PC-3 (cell line): ENCODE measurements around the gene NTNG1. TPM values are rescaled to one million over a fixed set of nuclear protein-coding genes. Genes with fewer than 3 reads are reported as not detected.

Experiments used
- ATAC-seq: fragments of 200-7000 bp; cut with Tn5 transposase; 2 replicates; pipeline ENCODE4 v1.9.1; 2020; ENCODE audit warnings: mild to moderate bottlenecking, moderate library complexity
- BruUV-seq: library from RNA; stranded (reverse); fragments of 400-500 nt; replicated peaks from 2 replicates; lab custom pipeline; 2021; lab: Mats Ljungman, UMichigan
- CTCF ChIA-PET: fragments of 300-600 bp; sonication (Branson Sonifier 250); formaldehyde crosslinking; loops from one replicate; lab custom pipeline; 2022; ENCODE audit warnings: antibody characterized with exemption; lab: Charles Lee
- POLR2A ChIA-PET: fragments of 300-600 bp; sonication (Branson Sonifier 250); formaldehyde crosslinking; loops from one replicate; lab custom pipeline; 2022; ENCODE audit warnings: antibody characterized with exemption; ENCODE audit not compliant: unreplicated experiment; lab: Charles Lee
- DNase-seq: peaks from one replicate; pipeline ENCODE4 v3.0.0-alpha.2; 2015
- H2AFZ ChIP-seq: fragments of 300-600 bp; sonication (generic); 2 replicates; pipeline ENCODE4 v1.6.0; 2016; ENCODE audit warnings: antibody characterized with exemption, low read length
- H3F3A ChIP-seq: fragments of 300-600 bp; sonication (generic); one replicate; pipeline ENCODE4 v1.6.0; 2017; ENCODE audit warnings: antibody characterized with exemption, low read length, control low read depth, mild to moderate bottlenecking; ENCODE audit not compliant: unreplicated experiment
- H3K27ac ChIP-seq: fragments of 300-600 bp; sonication (generic); 2 replicates; pipeline ENCODE4 v1.5.1; 2016; ENCODE audit warnings: mild to moderate bottlenecking, low read length
- H3K27me3 ChIP-seq: fragments of 300-600 bp; sonication (generic); 2 replicates; pipeline ENCODE4 v1.6.1; 2016; ENCODE audit warnings: low read length, mixed read lengths
- H3K36me3 ChIP-seq: fragments of 300-600 bp; sonication (generic); 2 replicates; pipeline ENCODE4 v1.6.1; 2016; ENCODE audit warnings: low read depth, mixed run types, low read length, mixed read lengths
- H3K4me1 ChIP-seq: fragments of 300-600 bp; sonication (generic); 2 replicates; pipeline ENCODE4 v1.5.1; 2016; ENCODE audit warnings: low read length; ENCODE audit not compliant: insufficient read depth
- H3K4me2 ChIP-seq: fragments of 300-600 bp; sonication (generic); 2 replicates; pipeline ENCODE4 v1.6.0; 2016; ENCODE audit warnings: low read length
- H3K4me3 ChIP-seq: fragments of 300-600 bp; sonication (generic); 2 replicates; pipeline ENCODE4 v1.5.1; 2016; ENCODE audit warnings: mild to moderate bottlenecking, low read length, mixed read lengths
- H3K79me2 ChIP-seq: fragments of 300-600 bp; sonication (generic); 2 replicates; pipeline ENCODE4 v1.6.1; 2017; ENCODE audit warnings: low read length, mixed read lengths
- H3K9ac ChIP-seq: fragments of 300-600 bp; sonication (generic); 2 replicates; pipeline ENCODE4 v1.6.0; 2016; ENCODE audit warnings: mild to moderate bottlenecking, low read length
- H3K9me2 ChIP-seq: fragments of 300-600 bp; sonication (generic); replicated peaks from 2 replicates; pipeline ENCODE4 v1.6.1; 2016; ENCODE audit warnings: mixed run types, low read length, mixed read lengths
- H3K9me3 ChIP-seq: fragments of 300-600 bp; sonication (generic); 2 replicates; pipeline ENCODE4 v1.6.1; 2016; ENCODE audit warnings: low read length, mixed read lengths
- H4K20me1 ChIP-seq: fragments of 300-600 bp; sonication (generic); 2 replicates; pipeline ENCODE4 v1.6.1; 2016; ENCODE audit warnings: low read length, mixed read lengths
- CTCF ChIP-seq: fragments of 300-600 bp; sonication (generic); conservative IDR thresholded peaks from 2 replicates; pipeline ENCODE4 v1.5.1; 2017; ENCODE audit warnings: antibody characterized with exemption, low read depth, mild to moderate bottlenecking, low read length
- EZH2 ChIP-seq: fragments of 300-600 bp; sonication (generic); IDR thresholded peaks from one replicate; pipeline ENCODE4 v1.6.1; 2017; ENCODE audit warnings: antibody characterized with exemption, mild to moderate bottlenecking, low read length; ENCODE audit not compliant: unreplicated experiment
- EZH2phosphoT487 ChIP-seq: fragments of 300-600 bp; sonication (generic); IDR thresholded peaks from 2 replicates; pipeline ENCODE4 v1.6.1; 2018; ENCODE audit warnings: mild to moderate bottlenecking, antibody characterized with exemption, low read length, borderline replicate concordance
- intact Hi-C: fragments of 100-400 bp; cut with micrococcal nuclease; formaldehyde crosslinking; loops from 2 replicates; pipeline ENCODE4 v1.9.0; 2023
- total RNA-seq: library from RNA; depleted of rRNA; stranded (reverse); fragments of >200 nt; gene quantifications from 2 replicates; pipeline ENCODE4 v1.2.3, GENCODE V29; 2014

NTNG1 gene
- total RNA-seq, 1 experiment from 2014 or later = 6.7 TPM

GRCh38 chr1:107095647-107096046 lies 45.2 kb upstream of the NTNG1 start:
- no peaks in the 10 kb centered on the region for H3K27me3 ChIP-seq
- ChIA-PET POLR2A (no interaction called here), CTCF (no interaction called here)
- no peaks in the 10 kb centered on the region for H3K79me2 ChIP-seq
- intact Hi-C loops = no loop called here
- ATAC-seq = no peak
- H3K9ac ChIP-seq = no peak overlapping the region
- no peak overlapping the region for H3K27ac ChIP-seq
- TF ChIP-seq CTCF (no peak), EZH2 (no peak), EZH2phosphoT487 (no peak)
- H3K36me3 ChIP-seq = no peaks in the 10 kb centered on the region
- no peak overlapping the region for H3K4me3 ChIP-seq
- H2AFZ ChIP-seq = no peak overlapping the region
- no peaks in the 10 kb centered on the region for H3F3A ChIP-seq
- no peak overlapping the region for H3K4me2 ChIP-seq
- no peaks in the 10 kb centered on the region for H4K20me1 ChIP-seq
- no peaks in the 10 kb centered on the region for H3K9me2 ChIP-seq
- no peak for DNase-seq
- no TSS peak for BruUV-seq
- no peaks in the 10 kb centered on the region for H3K4me1 ChIP-seq
- H3K9me3 ChIP-seq = no peaks in the 10 kb centered on the region

GRCh38 chr1:107096690-107097089 lies 44.1 kb upstream of the NTNG1 start:
- Histone ChIP-seq H3K4me2 (peak overlapping the region; percentile 19; the same call in 1 of the 2 replicates), H2AFZ (peak overlapping the region; percentile 33; the same call in 1 of the 2 replicates), H3K79me2 (no peaks in the 10 kb centered on the region), H3K4me1 (no peaks in the 10 kb centered on the region), H3K9ac (no peak overlapping the region), H3K9me2 (no peaks in the 10 kb centered on the region), H3K27me3 (no peaks in the 10 kb centered on the region), H4K20me1 (no peaks in the 10 kb centered on the region), H3F3A (no peaks in the 10 kb centered on the region), H3K9me3 (no peaks in the 10 kb centered on the region), H3K36me3 (no peaks in the 10 kb centered on the region), H3K27ac (no peak overlapping the region), H3K4me3 (no peak overlapping the region)
- DNase-seq (no peak), ATAC-seq (no peak)
- ChIA-PET POLR2A (no interaction called here), CTCF (no interaction called here)
- BruUV-seq = no TSS peak
- intact Hi-C loops = no loop called here
- no peak for TF ChIP-seq EZH2
- TF ChIP-seq CTCF = no peak
- TF ChIP-seq EZH2phosphoT487 = no peak

- H3K4me2 ChIP-seq = no peak overlapping the region
- H3K4me1 ChIP-seq = no peaks in the 10 kb centered on the region
- H3K79me2 ChIP-seq = no peaks in the 10 kb centered on the region
- no peak overlapping the region for H3K27ac ChIP-seq
- ChIA-PET POLR2A (no interaction called here), CTCF (no interaction called here)
- no peak overlapping the region for H2AFZ ChIP-seq
- H3F3A ChIP-seq = no peaks in the 10 kb centered on the region
- H3K27me3 ChIP-seq = no peaks in the 10 kb centered on the region
- ATAC-seq = no peak
- DNase-seq = no peak
- H3K36me3 ChIP-seq = no peaks in the 10 kb centered on the region
- no peak overlapping the region for H3K4me3 ChIP-seq
- no peak overlapping the region for H3K9ac ChIP-seq
- no peaks in the 10 kb centered on the region for H3K9me2 ChIP-seq
- H3K9me3 ChIP-seq = no peaks in the 10 kb centered on the region
- intact Hi-C loops = no loop called here
- BruUV-seq = no TSS peak
- TF ChIP-seq EZH2 (no peak), EZH2phosphoT487 (no peak), CTCF (no peak)
- H4K20me1 ChIP-seq = no peaks in the 10 kb centered on the region
Observed at GRCh38 chr1:107098961-107099360, 41.9 kb upstream of the NTNG1 start.
